M059J (cell line): ENCODE results near the gene BAK1. TPM values are rescaled to one million over a fixed set of nuclear protein-coding genes. Genes with fewer than 3 reads are reported as not detected.

Source experiments
- DNase-seq: peaks from one replicate; pipeline ENCODE4 v3.0.0-alpha.2; 2012; ENCODE audit warnings: low read depth
- total RNA-seq: library from RNA; depleted of rRNA; stranded (reverse); fragments of >200 nt; shearing (Covaris generic); gene quantifications from 2 replicates; pipeline ENCODE4 v1.2.3, GENCODE V29; 2014; rRNA removed

Gene BAK1
- total RNA-seq = 34.0 and 43.7 TPM in 2 replicates

GRCh38 chr6:33579828-33580714 lies at the start of gene BAK1:
Gene BAK1, minus strand, starts transcription at chr6:33580276. Its CDS starts 2,672 bp downstream, at chr6:33577604.
- DNase-seq = peak; percentile 93

- no peak for DNase-seq
Observed at GRCh38 chr6:33628401-33628964, 48.4 kb upstream of the BAK1 start.

GRCh38 chr6:33627876-33628275 lies 47.8 kb upstream of the BAK1 start:
- DNase-seq = no peak

- no peak for DNase-seq
Observed at GRCh38 chr6:33624856-33625255, 44.8 kb upstream of the BAK1 start.

- DNase-seq = no peak
Observed at GRCh38 chr6:33623895-33624381, 43.9 kb upstream of the BAK1 start.

GRCh38 chr6:33622456-33623431 lies 42.7 kb upstream of the BAK1 start:
- peak; percentile 81 for DNase-seq

- peak; percentile 71 for DNase-seq
Observed at GRCh38 chr6:33621711-33622388, 41.8 kb upstream of the BAK1 start.

GRCh38 chr6:33620856-33621710 lies 41.0 kb upstream of the BAK1 start, which contains the start of gene ITPR3:
Gene ITPR3, plus strand, starts transcription at chr6:33621322. Its CDS starts 281 bp downstream, at chr6:33621603.
- DNase-seq = peak; percentile 84

GRCh38 chr6:33620158-33620855 lies 40.2 kb upstream of the BAK1 start:
- peak; percentile 74 for DNase-seq

- DNase-seq = no peak
Observed at GRCh38 chr6:33619166-33619840, 39.2 kb upstream of the BAK1 start.

GRCh38 chr6:33616913-33617312 lies 36.8 kb upstream of the BAK1 start:
- DNase-seq = no peak

GRCh38 chr6:33616113-33616512 lies 36.0 kb upstream of the BAK1 start:
- no peak for DNase-seq

GRCh38 chr6:33613795-33614168 lies 33.7 kb upstream of the BAK1 start:
- peak; percentile 96 for DNase-seq

- DNase-seq = peak; percentile 92
Observed at GRCh38 chr6:33613146-33613794, 33.2 kb upstream of the BAK1 start.

GRCh38 chr6:33610779-33611732 lies 31.0 kb upstream of the BAK1 start:
- no peak for DNase-seq

- peak; percentile 33 for DNase-seq
Observed at GRCh38 chr6:33610067-33610466, 30.0 kb upstream of the BAK1 start.

- DNase-seq = peak; percentile 93
Observed at GRCh38 chr6:33609528-33609927, 29.5 kb upstream of the BAK1 start.
